Stimulated activated CD4-positive, alpha-beta T cell treated with anti-CD3 and anti-CD28 coated beads, Interleukin-2, amount 100 ng/mL, for 4 hours (primary cell): ENCODE measurements around the gene TTC38.

ENCODE experiments used
- DNase-seq: peaks from one replicate; pipeline ENCODE4 v3.0.0-alpha.2; 2020; ENCODE audit warnings: low read depth

The TTC38 gene

DNA sequence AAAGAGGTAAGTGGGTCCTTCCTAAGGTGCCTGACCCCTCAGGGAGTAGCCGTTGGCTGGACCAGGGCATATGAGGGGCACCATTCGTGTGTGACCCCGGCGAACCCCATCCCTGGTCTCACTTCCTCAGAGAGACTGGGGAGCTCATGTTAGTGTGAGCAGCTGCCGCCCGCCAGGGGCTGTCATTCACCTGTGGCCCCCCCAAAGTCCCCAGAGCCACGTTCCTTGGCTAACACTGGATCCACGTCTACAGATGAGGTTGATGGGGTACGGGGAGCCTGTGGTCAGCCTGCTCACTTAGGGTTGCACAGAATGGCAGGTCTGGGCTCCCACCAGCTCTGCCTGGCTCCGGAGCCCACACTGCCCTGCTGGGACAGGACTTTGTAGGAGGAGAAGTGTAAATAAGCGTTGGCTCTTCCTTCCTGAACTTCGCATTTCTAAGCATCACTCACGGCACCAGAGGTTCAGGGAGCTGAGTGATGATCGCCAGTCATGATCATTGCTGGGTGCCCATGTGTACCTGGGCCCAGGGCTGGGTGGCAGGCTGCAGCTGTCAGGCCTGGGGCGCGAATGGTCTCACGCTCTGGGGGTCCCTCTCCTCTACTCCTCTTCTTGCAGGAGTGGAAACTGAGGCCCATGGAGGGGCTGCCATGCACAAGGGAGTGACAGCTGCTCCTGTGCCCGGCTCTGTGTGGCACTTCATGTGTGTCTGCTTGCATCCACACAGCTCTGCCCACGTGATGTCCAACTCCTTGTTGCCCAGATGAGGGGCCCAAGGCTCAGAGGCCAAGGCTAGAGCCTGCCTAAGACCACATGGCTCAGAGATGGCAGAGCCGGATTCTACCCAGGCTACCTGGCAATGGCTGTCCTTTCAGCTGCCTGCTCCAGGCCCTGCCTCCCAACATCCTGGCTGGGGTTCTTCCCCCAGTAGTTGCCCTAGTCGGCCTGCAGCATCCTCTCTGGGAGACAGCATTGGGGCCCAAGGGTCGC is 11.1 kb downstream of the TTC38 start:
- no peak for DNase-seq

- DNase-seq: no peak
Observed at GRCh38 chr22:46280063-46280817, 12.4 kb downstream of the TTC38 start.

- DNase-seq: no peak
Observed at GRCh38 chr22:46280999-46281623, 13.3 kb downstream of the TTC38 start.

DNA sequence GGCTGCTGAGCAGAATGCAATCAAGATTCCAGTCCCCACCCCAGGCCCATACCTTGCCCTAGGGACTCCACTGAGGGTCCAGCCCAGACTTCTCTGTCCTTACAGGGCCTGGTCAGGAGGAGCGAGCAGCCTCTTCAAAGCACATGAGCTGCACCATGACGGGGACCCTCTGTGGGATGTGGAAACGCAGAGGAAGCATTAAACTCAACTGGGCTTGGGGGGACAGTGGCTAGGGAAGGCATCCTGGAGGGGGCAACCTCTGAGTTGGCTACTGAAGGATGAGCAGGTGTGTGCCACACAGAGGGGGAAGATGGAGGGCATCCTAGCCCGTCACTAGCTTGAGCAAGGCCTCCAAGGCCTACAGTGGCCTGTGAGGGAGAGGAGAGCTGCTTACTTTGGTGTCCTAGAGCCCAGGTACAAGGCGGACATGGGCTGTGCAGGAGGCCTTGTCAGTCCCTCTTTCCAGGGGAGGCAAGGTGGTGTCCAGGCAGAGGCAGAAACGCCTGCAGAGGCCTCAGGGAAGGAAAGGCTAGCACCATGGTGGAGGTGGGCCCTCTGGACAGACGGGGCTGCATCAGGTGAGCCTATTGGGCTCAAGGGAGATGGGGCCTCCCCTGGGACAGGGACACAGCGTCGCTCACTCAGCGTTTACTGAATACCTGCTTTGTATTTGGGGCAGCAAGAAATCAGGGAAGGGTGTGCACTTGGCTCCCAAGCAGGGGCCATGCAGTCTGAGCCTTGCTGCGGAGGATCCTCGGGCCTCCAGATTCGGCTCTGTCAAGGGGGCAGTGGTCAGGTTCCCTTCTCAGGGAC is 14.3 kb downstream of the TTC38 start:
- DNase-seq: no peak

DNA sequence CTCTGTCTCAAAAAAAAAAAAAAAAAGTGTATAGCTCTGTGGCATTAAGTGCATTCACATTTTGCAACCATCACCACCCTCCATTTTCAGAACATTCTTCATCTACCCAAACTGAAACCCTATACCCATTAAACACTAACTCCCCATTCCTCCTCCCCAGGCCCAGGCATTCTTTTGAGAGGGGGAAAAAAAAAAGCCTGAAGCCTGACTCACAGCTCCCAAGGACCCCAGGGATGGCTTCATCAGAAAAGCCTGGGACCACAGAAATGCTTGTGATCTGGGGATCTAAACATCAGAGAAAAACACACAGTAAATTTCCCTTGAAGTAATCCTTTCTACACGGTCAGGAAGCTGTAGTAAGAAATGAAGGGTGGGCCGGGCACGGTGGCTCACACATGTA is 18.2 kb downstream of the TTC38 start:
- DNase-seq: no peak

- no peak for DNase-seq
Observed at GRCh38 chr22:46286941-46287872, 19.4 kb downstream of the TTC38 start.

DNA sequence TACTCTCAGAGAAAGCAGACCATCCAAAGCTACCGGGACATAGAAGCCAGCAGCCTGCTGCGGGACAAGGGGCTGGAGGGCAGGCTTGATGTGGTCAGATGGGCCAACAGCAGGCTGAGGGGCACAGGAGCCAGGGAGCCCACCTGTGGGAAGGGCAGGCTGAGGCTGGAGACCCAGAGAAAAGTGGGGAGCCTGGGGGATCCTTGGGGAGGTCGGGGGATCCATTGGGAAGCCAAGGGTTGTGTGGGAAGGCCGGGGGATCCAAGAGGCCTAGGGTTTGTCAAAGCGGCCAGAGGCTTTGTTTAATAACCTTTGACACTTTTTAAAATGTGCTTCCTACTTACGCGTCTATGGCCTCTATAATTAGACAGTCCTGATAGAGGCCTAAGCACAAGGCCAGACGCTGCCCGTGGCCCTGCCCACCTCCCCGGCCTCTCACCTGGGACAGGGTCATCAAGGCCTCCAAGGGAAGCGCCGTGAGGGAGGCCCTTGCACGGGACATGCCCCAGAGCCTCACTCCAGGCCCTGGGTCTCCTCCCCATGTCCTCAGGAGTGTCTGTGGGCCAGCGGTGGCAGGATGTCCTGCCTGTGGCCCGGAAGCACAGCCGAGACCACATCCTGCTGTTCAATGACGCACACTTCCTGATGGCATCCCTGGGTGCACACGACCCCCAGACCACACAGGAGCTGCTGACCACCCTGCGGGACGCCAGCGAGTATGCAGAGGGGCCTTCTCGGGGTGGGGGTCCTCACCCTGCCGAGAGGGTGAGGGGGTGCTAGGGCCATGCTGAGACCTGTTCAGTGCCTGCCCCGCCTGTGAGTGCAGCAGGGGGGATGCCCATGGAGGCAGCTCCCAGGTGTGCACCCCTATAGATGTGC is 20.3 kb downstream of the TTC38 start:
- no peak for DNase-seq

DNA sequence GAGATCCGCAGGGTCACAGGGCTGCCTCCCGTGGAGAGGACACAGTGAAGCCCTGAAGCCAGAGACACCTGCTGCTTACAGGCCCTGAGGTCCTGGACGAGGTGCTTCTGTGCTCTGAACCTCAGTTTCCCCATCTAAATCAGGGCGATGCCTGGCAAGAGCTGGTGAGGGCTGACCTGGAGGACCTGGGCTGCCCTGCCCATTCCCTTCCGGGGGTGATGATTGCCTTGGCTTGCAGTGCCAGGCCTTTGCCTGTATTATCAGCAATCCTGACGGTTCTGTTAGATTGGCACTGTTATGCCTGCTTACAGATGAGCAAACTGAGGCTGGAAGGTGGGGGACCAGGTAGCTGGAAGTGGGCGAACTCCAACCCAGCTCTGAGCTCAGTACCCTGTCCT is 21.0 kb downstream of the TTC38 start:
- no peak for DNase-seq

DNA sequence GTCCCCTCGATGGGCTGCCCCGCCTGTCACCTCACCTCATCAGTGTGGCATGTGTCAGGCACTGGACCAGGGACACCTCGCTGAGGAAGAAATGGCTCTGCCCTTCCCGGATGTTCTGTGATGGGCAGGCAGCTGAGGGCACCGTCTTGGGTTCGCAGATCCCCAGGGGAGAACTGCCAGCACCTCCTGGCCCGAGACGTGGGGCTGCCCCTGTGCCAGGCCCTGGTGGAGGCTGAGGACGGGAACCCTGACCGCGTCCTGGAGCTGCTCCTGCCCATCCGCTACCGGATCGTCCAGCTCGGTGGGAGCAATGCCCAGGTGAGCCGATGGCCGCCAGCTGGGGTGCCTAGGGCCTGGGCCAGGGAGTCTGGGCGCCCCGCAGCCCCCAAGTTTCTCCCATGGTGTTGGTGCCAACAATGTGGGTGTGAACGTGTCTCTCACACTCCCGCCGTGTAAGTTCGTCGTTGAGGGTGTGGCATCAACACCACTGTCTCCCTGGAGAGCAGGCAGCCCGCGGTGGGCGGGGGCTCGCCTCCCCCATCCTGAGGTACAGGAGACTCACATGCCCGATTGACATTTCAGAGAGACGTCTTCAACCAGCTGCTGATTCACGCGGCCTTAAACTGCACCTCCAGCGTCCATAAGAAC is 21.6 kb downstream of the TTC38 start:
- no peak for DNase-seq

DNA sequence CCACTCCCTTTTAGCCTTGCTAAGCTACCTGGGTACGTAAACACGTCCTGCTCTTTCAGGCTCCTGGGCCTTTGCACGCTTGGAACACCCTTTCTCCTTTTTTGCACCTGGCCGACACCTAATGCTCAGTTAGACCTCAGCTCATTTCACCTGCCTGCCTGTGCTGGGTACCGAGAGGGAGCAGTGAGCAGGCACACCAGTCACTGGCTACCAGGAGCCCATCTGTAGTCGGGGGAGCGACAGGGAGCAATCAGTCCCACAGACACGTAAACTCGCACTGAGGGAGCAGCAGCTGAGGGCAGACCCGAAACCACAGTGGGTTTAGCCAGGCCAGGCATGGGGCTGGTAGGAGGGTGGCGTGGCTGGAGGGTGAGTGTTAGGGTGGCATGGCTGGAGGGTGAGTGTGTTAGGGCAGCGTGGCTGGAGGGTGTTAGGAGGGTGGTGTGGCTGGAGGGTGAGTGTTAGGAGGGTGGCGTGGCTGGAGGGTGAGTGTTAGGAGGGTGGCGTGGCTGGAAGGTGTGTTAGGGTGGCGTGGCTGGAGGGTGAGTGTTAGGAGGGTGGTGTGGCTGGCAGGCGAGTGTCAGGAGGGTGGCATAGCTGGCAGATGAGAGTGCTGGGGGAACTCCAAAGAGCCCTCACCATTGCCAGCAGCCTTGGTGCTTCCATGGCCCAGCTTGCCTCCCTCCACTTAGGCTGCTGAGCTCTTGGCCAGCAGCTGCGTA is 22.5 kb downstream of the TTC38 start:
- no peak for DNase-seq

DNA sequence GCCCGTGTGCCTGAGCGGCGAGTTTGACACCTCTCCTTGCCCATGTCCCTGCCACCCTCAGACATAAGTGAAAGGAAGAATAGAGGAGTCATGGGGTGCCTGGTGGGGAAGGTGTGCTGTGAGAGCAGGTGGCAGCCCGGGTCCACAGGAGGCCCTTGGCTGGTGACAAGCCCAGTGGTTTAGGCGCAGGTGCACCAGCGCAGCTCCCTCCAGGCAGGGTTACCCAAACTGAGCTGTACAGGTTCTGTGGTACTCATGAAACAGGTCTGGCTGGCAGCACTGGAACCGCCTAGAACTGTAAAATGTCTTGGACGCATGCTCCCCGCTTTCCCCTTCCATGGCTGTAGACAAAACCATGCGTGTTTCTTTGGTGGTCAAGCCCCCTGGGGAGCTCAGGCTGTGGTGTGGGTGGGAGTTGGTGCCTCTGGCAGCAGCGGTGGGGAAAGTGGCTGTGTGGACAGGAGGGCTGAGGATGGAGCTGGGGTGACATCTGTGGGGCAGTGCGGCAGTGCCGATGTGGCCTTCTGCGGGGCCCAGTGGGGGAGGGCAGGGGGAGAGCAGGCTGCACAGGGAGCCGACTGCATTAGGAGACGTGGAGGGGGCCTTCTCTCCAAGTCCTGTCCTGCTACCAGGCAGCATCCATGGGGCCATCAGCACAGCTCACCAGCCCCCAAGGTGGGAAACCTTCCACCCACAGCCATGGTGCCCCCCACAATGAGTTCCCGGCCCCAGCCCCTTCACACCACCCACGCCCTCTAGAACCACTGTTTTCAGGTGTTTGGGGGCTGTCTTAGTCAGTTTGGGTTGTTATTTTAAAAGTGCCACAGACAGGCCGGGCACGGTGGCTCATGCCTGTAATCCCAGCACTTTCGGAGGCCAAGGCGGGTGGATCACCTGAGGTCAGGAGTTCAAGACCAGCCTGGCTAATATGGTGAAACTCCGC is 23.3 kb downstream of the TTC38 start:
- no peak for DNase-seq

GRCh38 chr22:46292173-46292572 is 24.4 kb downstream of the TTC38 start:
- no peak for DNase-seq

DNA sequence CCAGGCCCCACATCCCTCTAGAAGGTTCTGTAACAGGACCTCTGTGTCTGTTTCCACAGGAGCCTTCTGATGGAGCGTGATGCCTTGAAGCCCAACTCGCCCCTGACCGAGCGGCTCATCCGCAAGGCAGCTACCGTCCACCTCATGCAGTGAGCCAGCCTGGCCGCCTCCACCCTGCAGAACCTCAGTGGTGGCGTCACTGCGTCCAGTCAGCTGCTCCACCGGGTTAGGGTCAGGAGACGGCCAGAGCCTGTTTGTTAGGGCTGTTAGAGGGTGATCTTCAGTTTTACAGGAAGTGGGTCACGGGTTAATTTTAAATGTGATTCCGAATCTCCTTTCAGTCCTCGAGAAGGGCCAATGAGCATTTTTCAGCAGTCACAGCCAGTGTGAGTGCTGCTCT is 24.9 kb downstream of the TTC38 start:
- DNase-seq: no peak

DNA sequence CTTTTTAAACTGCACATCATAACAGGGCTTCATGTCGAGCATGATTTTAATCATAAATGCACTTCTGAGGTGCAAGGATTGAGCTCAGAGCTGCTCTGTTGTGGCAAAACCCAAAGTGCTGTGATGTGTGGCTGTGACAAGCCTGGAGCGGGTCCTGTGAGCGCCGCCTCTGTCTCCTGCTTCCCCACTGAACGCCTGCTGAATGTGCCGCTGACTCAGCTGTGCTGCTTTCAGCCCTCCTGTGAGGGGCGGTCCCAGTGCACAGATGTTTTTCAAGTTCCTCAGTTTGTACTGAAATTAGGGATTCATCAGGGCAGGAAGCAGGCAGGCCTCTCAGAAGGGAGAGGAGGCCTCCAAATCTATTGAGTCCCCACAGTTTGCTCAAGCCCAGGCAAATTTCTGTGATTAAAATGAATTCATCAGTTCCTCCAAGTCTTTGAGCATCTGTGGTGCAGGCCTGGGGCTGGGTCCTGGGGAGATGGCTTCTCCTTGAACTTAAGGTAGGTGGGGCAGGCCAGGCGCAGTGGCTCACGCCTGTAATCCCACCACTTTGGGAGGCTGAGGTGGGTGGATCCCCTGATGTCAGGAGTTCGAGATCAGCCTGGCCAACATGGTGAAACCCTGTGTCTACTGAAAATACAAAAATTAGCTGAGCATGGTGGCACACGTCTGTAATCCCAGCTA is 25.9 kb downstream of the TTC38 start:
- DNase-seq: no peak

DNA sequence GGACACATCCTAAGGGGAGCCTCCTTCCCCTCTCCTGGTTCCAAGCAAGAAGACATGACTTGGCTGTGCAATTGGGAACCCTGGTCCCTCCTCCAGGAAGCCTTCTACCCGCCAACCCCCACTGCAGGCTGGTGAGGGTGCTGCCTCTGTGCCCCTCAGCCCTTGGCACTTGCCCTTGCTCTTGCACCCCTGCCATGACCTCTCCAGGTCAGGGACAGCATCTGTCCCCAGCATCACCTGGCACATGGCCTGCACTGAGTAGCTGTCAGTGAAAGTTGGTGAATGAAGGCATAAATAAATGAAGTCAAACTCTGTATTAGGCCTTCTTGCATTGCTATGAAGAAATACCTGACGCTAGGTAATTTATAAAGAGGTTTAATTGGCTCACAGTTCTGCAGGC is 27.0 kb downstream of the TTC38 start:
- no peak for DNase-seq

- no peak for DNase-seq
Observed at GRCh38 chr22:46295277-46295971, 27.6 kb downstream of the TTC38 start.
